B cell (primary cell): Measurements from ENCODE around the gene HOOK1.

Experiments
- EZH2 ChIP-seq: IDR thresholded peaks from 2 replicates; pipeline ENCODE4 v1.6.1; 2012; ENCODE audit warnings: borderline replicate concordance, low read depth, mild to moderate bottlenecking, moderate library complexity, low read length; ENCODE audit not compliant: insufficient read depth, poor library complexity, severe bottlenecking
- TF ChIP-seq, protein P1 (sequence below): fragments of 200-600 bp; IDR thresholded peaks from one replicate; pipeline ENCODE4 v1.8.0; 2022; ENCODE audit warnings: antibody characterized with exemption, mild to moderate bottlenecking

DNA sequence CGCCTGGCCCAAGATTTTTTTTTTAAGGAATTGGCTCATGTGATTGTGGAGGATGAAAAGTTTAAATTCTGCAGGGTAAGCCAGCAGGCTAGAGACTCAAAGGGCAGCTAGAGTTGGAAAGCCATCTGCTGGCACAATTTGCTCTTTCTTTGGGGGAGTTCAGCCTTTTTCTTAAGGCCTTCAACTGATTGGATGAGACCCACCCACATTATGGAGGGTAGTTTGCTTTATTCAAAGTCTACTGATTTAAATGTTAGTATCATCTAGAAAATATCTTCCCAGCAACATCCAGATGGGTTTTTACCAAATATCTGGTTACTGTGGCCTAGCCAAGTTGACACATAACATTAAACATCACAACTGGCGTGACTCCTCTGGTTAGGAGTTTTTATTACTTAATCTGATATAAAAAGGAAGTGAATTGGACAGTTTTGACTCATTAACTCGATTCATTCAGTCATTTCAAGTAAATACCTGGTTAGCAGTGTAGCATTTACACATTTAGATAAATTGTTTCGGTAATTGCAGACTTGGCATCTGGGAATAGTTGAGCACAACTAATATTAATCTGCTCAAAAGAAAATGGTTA, 12.4 kb downstream of the HOOK1 start:
- TF ChIP-seq, protein P1, sequence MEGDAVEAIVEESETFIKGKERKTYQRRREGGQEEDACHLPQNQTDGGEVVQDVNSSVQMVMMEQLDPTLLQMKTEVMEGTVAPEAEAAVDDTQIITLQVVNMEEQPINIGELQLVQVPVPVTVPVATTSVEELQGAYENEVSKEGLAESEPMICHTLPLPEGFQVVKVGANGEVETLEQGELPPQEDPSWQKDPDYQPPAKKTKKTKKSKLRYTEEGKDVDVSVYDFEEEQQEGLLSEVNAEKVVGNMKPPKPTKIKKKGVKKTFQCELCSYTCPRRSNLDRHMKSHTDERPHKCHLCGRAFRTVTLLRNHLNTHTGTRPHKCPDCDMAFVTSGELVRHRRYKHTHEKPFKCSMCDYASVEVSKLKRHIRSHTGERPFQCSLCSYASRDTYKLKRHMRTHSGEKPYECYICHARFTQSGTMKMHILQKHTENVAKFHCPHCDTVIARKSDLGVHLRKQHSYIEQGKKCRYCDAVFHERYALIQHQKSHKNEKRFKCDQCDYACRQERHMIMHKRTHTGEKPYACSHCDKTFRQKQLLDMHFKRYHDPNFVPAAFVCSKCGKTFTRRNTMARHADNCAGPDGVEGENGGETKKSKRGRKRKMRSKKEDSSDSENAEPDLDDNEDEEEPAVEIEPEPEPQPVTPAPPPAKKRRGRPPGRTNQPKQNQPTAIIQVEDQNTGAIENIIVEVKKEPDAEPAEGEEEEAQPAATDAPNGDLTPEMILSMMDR: no peak
- TF ChIP-seq EZH2: no peak
